Smooth muscle cell (in vitro differentiated cells): Measurements from ENCODE around the gene JARID2. TPM values are rescaled to one million over a fixed set of nuclear protein-coding genes. Genes with fewer than 3 reads are reported as not detected.
A peak's percentile ranks its signal among the peaks of the same experiment; 100 is the strongest.

Source experiments
- DNase-seq: peaks from one replicate; lab custom pipeline; 2025; ENCODE audit not compliant: unreplicated experiment; lab: John Stamatoyannopoulos, UW
- H2AFZ ChIP-seq: fragments of 200-600 bp; sonication (generic); 2 replicates; pipeline ENCODE4 v1.6.0; 2016; ENCODE audit warnings: antibody characterized with exemption, low read depth, mild to moderate bottlenecking
- H3F3A ChIP-seq: fragments of 200-600 bp; sonication (generic); 2 replicates; pipeline ENCODE4 v1.6.0; 2017; ENCODE audit warnings: antibody characterized with exemption, low read depth
- H3K27ac ChIP-seq: fragments of 200-600 bp; sonication (generic); 2 replicates; pipeline ENCODE4 v1.5.1; 2016; ENCODE audit warnings: low read depth, mild to moderate bottlenecking
- H3K27me3 ChIP-seq: fragments of 200-600 bp; sonication (generic); 2 replicates; pipeline ENCODE4 v1.6.1; 2016; ENCODE audit warnings: low read depth, mild to moderate bottlenecking
- H3K36me3 ChIP-seq: fragments of 200-600 bp; sonication (generic); 2 replicates; pipeline ENCODE4 v1.5.1; 2016; ENCODE audit warnings: low read depth
- H3K4me1 ChIP-seq: fragments of 200-600 bp; sonication (generic); 2 replicates; pipeline ENCODE4 v1.5.1; 2016; ENCODE audit warnings: low read depth
- H3K4me2 ChIP-seq: fragments of 200-600 bp; sonication (generic); 2 replicates; pipeline ENCODE4 v1.6.0; 2016; ENCODE audit warnings: mild to moderate bottlenecking
- H3K4me3 ChIP-seq: fragments of 200-600 bp; sonication (generic); 2 replicates; pipeline ENCODE4 v1.5.1; 2016; ENCODE audit warnings: mild to moderate bottlenecking
- H3K79me2 ChIP-seq: fragments of 200-600 bp; sonication (generic); 2 replicates; pipeline ENCODE4 v1.6.0; 2016; ENCODE audit warnings: low read depth, mild to moderate bottlenecking
- H3K9ac ChIP-seq: fragments of 200-600 bp; sonication (generic); 2 replicates; pipeline ENCODE4 v1.6.0; 2016; ENCODE audit warnings: low read depth
- H3K9me3 ChIP-seq: fragments of 200-600 bp; sonication (generic); replicated peaks from 2 replicates; pipeline ENCODE4 v1.5.1; 2016; ENCODE audit warnings: low read depth
- H4K20me1 ChIP-seq: fragments of 200-600 bp; sonication (generic); 2 replicates; pipeline ENCODE4 v1.6.0; 2016; ENCODE audit warnings: low read depth
- WGBS: methylation state at CpG from one replicate; pipeline ENCODE4 v1.1.7; 2016; ENCODE audit warnings: low lambda C conversion rate; 5-methylcytosine and 5-hydroxymethylcytosine counted together
- polyA plus RNA-seq: library from polyadenylated mRNA; unstranded; fragments of >200 nt; fragmentation: Nextera tagmentation; extraction: Ambion mirVana; gene quantifications from 2 replicates; pipeline ENCODE4 v1.2.1, GENCODE V29; 2016
- total RNA-seq: library from RNA; depleted of rRNA; stranded (reverse); fragments of >200 nt; gene quantifications from 2 replicates; pipeline ENCODE4 v1.2.3, GENCODE V29; 2014
- TF ChIP-seq, protein P1 (sequence below): fragments of 200-600 bp; sonication (generic); IDR thresholded peaks from 2 replicates; pipeline ENCODE4 v1.5.1; 2017; ENCODE audit warnings: borderline replicate concordance, mild to moderate bottlenecking, antibody characterized with exemption; ENCODE audit not compliant: insufficient read depth, poor library complexity, severe bottlenecking

The JARID2 gene
- total and polyA plus RNA-seq, 2 experiments from 2014 or later = 5.2 to 10.2 TPM

GRCh38 chr6:15343490-15344191 lies 97.8 kb downstream of the JARID2 start:
- no peaks in the 10 kb centered on the region for H3F3A ChIP-seq
- no peaks in the 10 kb centered on the region for H3K36me3 ChIP-seq
- H3K27ac ChIP-seq = no peak overlapping the region
- no peak overlapping the region for H3K4me3 ChIP-seq
- peaks cover 83% of the 10 kb centered on the region for H3K79me2 ChIP-seq
- no peak for DNase-seq
- no peak overlapping the region for H3K9ac ChIP-seq
- 56% methylated on average over 8 of the region's 8 CpGs for WGBS
- TF ChIP-seq, protein P1, sequence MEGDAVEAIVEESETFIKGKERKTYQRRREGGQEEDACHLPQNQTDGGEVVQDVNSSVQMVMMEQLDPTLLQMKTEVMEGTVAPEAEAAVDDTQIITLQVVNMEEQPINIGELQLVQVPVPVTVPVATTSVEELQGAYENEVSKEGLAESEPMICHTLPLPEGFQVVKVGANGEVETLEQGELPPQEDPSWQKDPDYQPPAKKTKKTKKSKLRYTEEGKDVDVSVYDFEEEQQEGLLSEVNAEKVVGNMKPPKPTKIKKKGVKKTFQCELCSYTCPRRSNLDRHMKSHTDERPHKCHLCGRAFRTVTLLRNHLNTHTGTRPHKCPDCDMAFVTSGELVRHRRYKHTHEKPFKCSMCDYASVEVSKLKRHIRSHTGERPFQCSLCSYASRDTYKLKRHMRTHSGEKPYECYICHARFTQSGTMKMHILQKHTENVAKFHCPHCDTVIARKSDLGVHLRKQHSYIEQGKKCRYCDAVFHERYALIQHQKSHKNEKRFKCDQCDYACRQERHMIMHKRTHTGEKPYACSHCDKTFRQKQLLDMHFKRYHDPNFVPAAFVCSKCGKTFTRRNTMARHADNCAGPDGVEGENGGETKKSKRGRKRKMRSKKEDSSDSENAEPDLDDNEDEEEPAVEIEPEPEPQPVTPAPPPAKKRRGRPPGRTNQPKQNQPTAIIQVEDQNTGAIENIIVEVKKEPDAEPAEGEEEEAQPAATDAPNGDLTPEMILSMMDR = no peak
- peaks cover 97% of the 10 kb centered on the region for H4K20me1 ChIP-seq
- H3K9me3 ChIP-seq = no peaks in the 10 kb centered on the region
- peaks cover 17% of the 10 kb centered on the region for H3K4me1 ChIP-seq
- H3K27me3 ChIP-seq = no peaks in the 10 kb centered on the region
- H2AFZ ChIP-seq = no peak overlapping the region
- H3K4me2 ChIP-seq = peak overlapping the region; percentile 24

GRCh38 chr6:15344192-15344519 lies 98.3 kb downstream of the JARID2 start:
- H3K4me1 ChIP-seq = peaks cover 17% of the 10 kb centered on the region
- H3K4me3 ChIP-seq = no peak overlapping the region
- peaks cover 97% of the 10 kb centered on the region for H4K20me1 ChIP-seq
- WGBS = 47% methylated on average over 3 of the region's 3 CpGs
- TF ChIP-seq, protein P1 = no peak
- H3K9me3 ChIP-seq = no peaks in the 10 kb centered on the region
- DNase-seq = no peak
- H3F3A ChIP-seq = no peaks in the 10 kb centered on the region
- peaks cover 88% of the 10 kb centered on the region for H3K79me2 ChIP-seq
- no peak overlapping the region for H2AFZ ChIP-seq
- no peak overlapping the region for H3K9ac ChIP-seq
- H3K4me2 ChIP-seq = peak overlapping the region; percentile 27
- no peaks in the 10 kb centered on the region for H3K27me3 ChIP-seq
- H3K27ac ChIP-seq = no peak overlapping the region
- no peaks in the 10 kb centered on the region for H3K36me3 ChIP-seq

GRCh38 chr6:15344831-15345230 lies 99.0 kb downstream of the JARID2 start:
- no peaks in the 10 kb centered on the region for H3K36me3 ChIP-seq
- TF ChIP-seq, protein P1 = no peak

GRCh38 chr6:15346315-15346714 lies 100.4 kb downstream of the JARID2 start:
- TF ChIP-seq, protein P1 = no peak
- DNase-seq = no peak
- Histone ChIP-seq H3K27ac (no peak overlapping the region), H3K9ac (no peak overlapping the region), H3K4me1 (peaks cover 9% of the 10 kb centered on the region), H3K4me3 (no peak overlapping the region), H4K20me1 (peaks cover 99% of the 10 kb centered on the region), H2AFZ (no peak overlapping the region), H3F3A (no peaks in the 10 kb centered on the region), H3K9me3 (no peaks in the 10 kb centered on the region), H3K4me2 (peak overlapping the region; percentile 11), H3K79me2 (peaks cover 85% of the 10 kb centered on the region), H3K27me3 (no peaks in the 10 kb centered on the region), H3K36me3 (no peaks in the 10 kb centered on the region)
- WGBS = 34% methylated on average over 5 of the region's 5 CpGs

More at GRCh38 chr6:15344831-15345230, 99.0 kb downstream of the JARID2 start:
- peaks cover 17% of the 10 kb centered on the region for H3K4me1 ChIP-seq
- WGBS = 73% methylated on average over 2 of the region's 2 CpGs
- H3K9me3 ChIP-seq = no peaks in the 10 kb centered on the region
- H3K4me3 ChIP-seq = no peak overlapping the region
- H3K4me2 ChIP-seq = no peak overlapping the region
- no peak overlapping the region for H3K9ac ChIP-seq
- H2AFZ ChIP-seq = no peak overlapping the region
- H3F3A ChIP-seq = no peaks in the 10 kb centered on the region
- no peaks in the 10 kb centered on the region for H3K27me3 ChIP-seq
- H3K27ac ChIP-seq = no peak overlapping the region
- peaks cover 99% of the 10 kb centered on the region for H4K20me1 ChIP-seq
- no peak for DNase-seq
- H3K79me2 ChIP-seq = peaks cover 93% of the 10 kb centered on the region
